ENCODE data around the gene BTG3.
A peak's percentile ranks its signal among the peaks of the same experiment; 100 is the strongest.

- TF ChIP-seq, protein P1, sequence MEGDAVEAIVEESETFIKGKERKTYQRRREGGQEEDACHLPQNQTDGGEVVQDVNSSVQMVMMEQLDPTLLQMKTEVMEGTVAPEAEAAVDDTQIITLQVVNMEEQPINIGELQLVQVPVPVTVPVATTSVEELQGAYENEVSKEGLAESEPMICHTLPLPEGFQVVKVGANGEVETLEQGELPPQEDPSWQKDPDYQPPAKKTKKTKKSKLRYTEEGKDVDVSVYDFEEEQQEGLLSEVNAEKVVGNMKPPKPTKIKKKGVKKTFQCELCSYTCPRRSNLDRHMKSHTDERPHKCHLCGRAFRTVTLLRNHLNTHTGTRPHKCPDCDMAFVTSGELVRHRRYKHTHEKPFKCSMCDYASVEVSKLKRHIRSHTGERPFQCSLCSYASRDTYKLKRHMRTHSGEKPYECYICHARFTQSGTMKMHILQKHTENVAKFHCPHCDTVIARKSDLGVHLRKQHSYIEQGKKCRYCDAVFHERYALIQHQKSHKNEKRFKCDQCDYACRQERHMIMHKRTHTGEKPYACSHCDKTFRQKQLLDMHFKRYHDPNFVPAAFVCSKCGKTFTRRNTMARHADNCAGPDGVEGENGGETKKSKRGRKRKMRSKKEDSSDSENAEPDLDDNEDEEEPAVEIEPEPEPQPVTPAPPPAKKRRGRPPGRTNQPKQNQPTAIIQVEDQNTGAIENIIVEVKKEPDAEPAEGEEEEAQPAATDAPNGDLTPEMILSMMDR (IDR thresholded peaks at IDR 0.05), result no peak
- TF ChIP-seq POLR2A (IDR thresholded peaks at IDR 0.05) (peak in 1 of 4 donors; percentile 43), POLR2AphosphoS5 (IDR thresholded peaks at IDR 0.05) (peak; percentile 87 to 99 (median 98)), EP300 (IDR thresholded peaks at IDR 0.05) (no peak)
These were observed at the start of gene BTG3 for GRCh38 chr21:17612565-17613241.
